Measurements from ENCODE around the gene CHRNA10.
"Not testable (repeated sequence)": the region's sequence is repeated elsewhere in the genome, so short reads cannot be mapped to it uniquely, and the experiment has no call there.

The CHRNA10 gene

GRCh38 chr11:3645552-3645951, 25.6 kb downstream of the CHRNA10 start:
- H3K4me3 ChIP-seq (ENCODE audit: low read depth, low read length): no peak overlapping the region
- TF ChIP-seq CTCF (IDR thresholded peaks at IDR 0.05; ENCODE audit: low read depth, low read length): no peak

- no peak for TF ChIP-seq CTCF (IDR thresholded peaks at IDR 0.05; ENCODE audit: low read depth, low read length)
These were observed 26.4 kb downstream of the CHRNA10 start, which contains the start of gene ART1 for GRCh38 chr11:3644817-3645235. Gene ART1, plus strand, starts transcription at chr11:3645128. Its CDS starts 14,086 bp downstream, at chr11:3659214.

GRCh38 chr11:3643102-3643546, 28.1 kb downstream of the CHRNA10 start:
- not testable (repeated sequence) for H3K4me3 ChIP-seq (ENCODE audit: low read depth, low read length)

More at GRCh38 chr11:3644817-3645235, 26.4 kb downstream of the CHRNA10 start, which contains the start of gene ART1:
- no peak within 1 kb of the TSS for H3K4me3 ChIP-seq (ENCODE audit: low read depth, low read length)

- H3K4me3 ChIP-seq (ENCODE audit: low read depth, low read length): peak overlapping the region; percentile 60
These were observed 28.9 kb downstream of the CHRNA10 start for GRCh38 chr11:3642071-3642951.

GRCh38 chr11:3641701-3642070, 29.5 kb downstream of the CHRNA10 start, which contains the start of gene ART5:
Gene ART5, minus strand, starts transcription at chr11:3641992. Its CDS starts 130 bp downstream, at chr11:3641862.
- TF ChIP-seq CTCF (IDR thresholded peaks at IDR 0.05; ENCODE audit: low read depth, low read length): no peak
- peak within 1 kb of the TSS; percentile 60 for H3K4me3 ChIP-seq (ENCODE audit: low read depth, low read length)

More at GRCh38 chr11:3642071-3642951, 28.9 kb downstream of the CHRNA10 start:
- no peak for TF ChIP-seq CTCF (IDR thresholded peaks at IDR 0.05; ENCODE audit: low read depth, low read length)

- no peak for TF ChIP-seq CTCF (IDR thresholded peaks at IDR 0.05; ENCODE audit: low read depth, low read length)
These were observed 30.0 kb downstream of the CHRNA10 start for GRCh38 chr11:3641191-3641590.

GRCh38 chr11:3639841-3640240, 31.3 kb downstream of the CHRNA10 start:
- no peak overlapping the region for H3K4me3 ChIP-seq (ENCODE audit: low read depth, low read length)
- no peak for TF ChIP-seq CTCF (IDR thresholded peaks at IDR 0.05; ENCODE audit: low read depth, low read length)

More at GRCh38 chr11:3641191-3641590, 30.0 kb downstream of the CHRNA10 start:
- H3K4me3 ChIP-seq (ENCODE audit: low read depth, low read length): no peak overlapping the region

Measured in WI38 (cell line).